ENCODE measurements around the gene SRRM4. TPM values are rescaled to one million over a fixed set of nuclear protein-coding genes. Genes with fewer than 3 reads are reported as not detected.

SRRM4 gene
- total and polyA plus RNA-seq, 4 donors: not detected

GRCh38 chr12:118986050-118986449, 4.7 kb downstream of the SRRM4 start (continued):
- no peak for TF ChIP-seq HNF4A (conservative IDR thresholded peaks at IDR 0.05)
- TF ChIP-seq RXRA (IDR thresholded peaks at IDR 0.05): no peak
- TF ChIP-seq REST (IDR thresholded peaks at IDR 0.05): no peak

- H3K9me3 ChIP-seq (ENCODE audit: control insufficient read depth in 4 of 4, low read length in 3 of 4): no peaks in the 10 kb centered on the region
- no peak for DNase-seq (ENCODE audit: low spot score)
- H3K27ac ChIP-seq (ENCODE audit: low read depth in 1 of 2, low read length in 2 of 2): no peak overlapping the region
- TF ChIP-seq RXRA (IDR thresholded peaks at IDR 0.05) (no peak), JUND (IDR thresholded peaks at IDR 0.05) (no peak), FOXA1 (IDR thresholded peaks at IDR 0.05) (no peak), GABPA (IDR thresholded peaks at IDR 0.05 in 1 of 2, conservative IDR thresholded peaks at IDR 0.05 in 1 of 2) (no peak), ATF3 (IDR thresholded peaks at IDR 0.05) (no peak), CTCF (IDR thresholded peaks at IDR 0.05; ENCODE audit: low read depth, low read length, missing input control) (no peak), SP1 (IDR thresholded peaks at IDR 0.05) (no peak), NR2F2 (IDR thresholded peaks at IDR 0.05) (no peak), YY1 (IDR thresholded peaks at IDR 0.05) (no peak), EGR1 (IDR thresholded peaks at IDR 0.05; ENCODE audit: low read depth in 2 of 2) (no peak), HNF4G (IDR thresholded peaks at IDR 0.05) (no peak), REST (IDR thresholded peaks at IDR 0.05) (no peak), ZBTB33 (IDR thresholded peaks at IDR 0.05) (no peak), FOXA2 (IDR thresholded peaks at IDR 0.05) (no peak)
- no peak overlapping the region for H3K9ac ChIP-seq (ENCODE audit: low read depth in 1 of 2, low read length in 2 of 2)
- peaks cover 0 to 15% (median 3%) of the 10 kb centered on the region in 4 donors for H3K27me3 ChIP-seq (ENCODE audit: control insufficient read depth in 4 of 4, insufficient read depth in 4 of 4, low read length in 3 of 4)
- no peaks in the 10 kb centered on the region for H3K4me1 ChIP-seq (ENCODE audit: control insufficient read depth in 4 of 4, insufficient read depth in 4 of 4, low read length in 3 of 4)
- H3K4me3 ChIP-seq (ENCODE audit: low read depth in 1 of 3, low read length in 3 of 3): no peak overlapping the region
- H3K36me3 ChIP-seq (ENCODE audit: control insufficient read depth in 4 of 4, insufficient read depth in 3 of 4, low read depth in 1 of 4, low read length in 3 of 4): no peaks in the 10 kb centered on the region
- 46% methylated on average over 5 of the region's 5 CpGs for WGBS
These were observed 17.8 kb downstream of the SRRM4 start for GRCh38 chr12:118999107-118999506.

Data from liver (tissue), 9 donors.